Measurements from ENCODE around the gene ENTHD1.

GRCh38 chr22:39719559-39720450, 173.8 kb downstream of the ENTHD1 start:
- TF ChIP-seq CTCF (IDR thresholded peaks at IDR 0.05) (no peak), POLR2A (IDR thresholded peaks at IDR 0.05) (no peak)

Measured in uterus (tissue), 2 donors.